ENCODE results near the gene KIF2C. TPM values are rescaled to one million over a fixed set of nuclear protein-coding genes. Genes with fewer than 3 reads are reported as not detected.
A peak's percentile ranks its signal among the peaks of the same experiment; 100 is the strongest.
"Not testable (repeated sequence)": the region's sequence is repeated elsewhere in the genome, so short reads cannot be mapped to it uniquely, and the experiment has no call there.

The KIF2C gene
- total and polyA plus RNA-seq, 9 of the 15 experiments (the other 6 are each of a cell fraction or from before 2014, with no cell fraction given) = 84.9 to 226 (median 169) TPM

GRCh38 chr1:44812822-44813543 is 73.3 kb downstream of the KIF2C start:
- Histone ChIP-seq H3K4me1 (replicated peaks in 1 of 2; ENCODE audit: control insufficient read depth in 2 of 2, insufficient read depth in 2 of 2, low read length in 2 of 2) (peaks cover 40 to 45% of the 10 kb centered on the region in 2 experiments), H4K20me1 (replicated peaks; ENCODE audit: control insufficient read depth, insufficient read depth, low read length) (no peaks in the 10 kb centered on the region), H3K4me2 (ENCODE audit: insufficient read depth, low read length) (no peak overlapping the region), H2AFZ (ENCODE audit: low read depth, low read length) (no peak overlapping the region), H3K27me3 (ENCODE audit: control insufficient read depth in 2 of 2, insufficient read depth in 2 of 2, low read length in 2 of 2) (no peaks in the 10 kb centered on the region), H3K9ac (ENCODE audit: insufficient read depth in 1 of 2, low read depth in 2 of 2, low read length in 2 of 2) (peak overlapping the region in 1 of 2 experiments; percentile 64; a peak in 2 of 4 replicates), H3K4me3 (no peak overlapping the region), H3K9me1 (ENCODE audit: control insufficient read depth, insufficient read depth, low read length) (peaks cover 6% of the 10 kb centered on the region), H3K36me3 (ENCODE audit: control insufficient read depth, insufficient read depth, low read length) (no peaks in the 10 kb centered on the region), H3K79me2 (ENCODE audit: control insufficient read depth, insufficient read depth, low read length) (peaks cover 13% of the 10 kb centered on the region; the same call in 1 of the 3 replicates), H3K27ac (ENCODE audit: extremely low read depth, low read depth, low read length) (no peak overlapping the region), H3K9me3 (replicated peaks; ENCODE audit: control insufficient read depth, insufficient read depth, low read depth, low read length) (no peaks in the 10 kb centered on the region; the same call in 1 of the 2 replicates)
- TF ChIP-seq ZBTB33 (CRISPR knock-in tag; IDR thresholded peaks at IDR 0.05) (peak; percentile 86), MCM3 (IDR thresholded peaks at IDR 0.05) (no peak), HNRNPL (IDR thresholded peaks at IDR 0.05; ENCODE audit: low read depth, low read length) (peak; percentile 22; the same call in 1 of the 2 replicates), POLR2G (IDR thresholded peaks at IDR 0.05; ENCODE audit: low read depth, low read length) (peak; percentile 42; the same call in 1 of the 2 replicates), RBFOX2 (IDR thresholded peaks at IDR 0.05; ENCODE audit: low read depth, low read length) (peak; percentile 42)
- DNase-seq (ENCODE audit: extremely low read depth in 1 of 4, low spot score in 3 of 4) = no peak
- ATAC-seq = no peak
- ChIA-PET CTCF (ENCODE audit: low intra/inter-chr PET ratio) (no interaction called here), POLR2A (interaction anchor here (0.6 to 16.9 kb wide), 8 partner anchors 6 to 91 kb away, joined by 3 to 594 read pairs (median 4); partner anchors contain the start of gene RPS8)
- in situ Hi-C loops (cut with MboI) = no loop called here
- BruUV-seq (replicated peaks) = no TSS peak
- FAIRE-seq = no peak
- WGBS (ENCODE audit: insufficient coverage, low coverage, missing lambda C conversion rate) = 90% methylated on average over 42 of the region's 48 CpGs
- intact Hi-C loops (cut with micrococcal nuclease) = no loop called here

- H3K9me1 ChIP-seq (ENCODE audit: control insufficient read depth, insufficient read depth, low read length); H3K79me2 ChIP-seq (ENCODE audit: control insufficient read depth, insufficient read depth, low read length); H3K9ac ChIP-seq (ENCODE audit: insufficient read depth in 1 of 2, low read depth in 2 of 2, low read length in 2 of 2); H2AFZ ChIP-seq (ENCODE audit: low read depth, low read length); H3K9me3 ChIP-seq (replicated peaks; ENCODE audit: control insufficient read depth, insufficient read depth, low read depth, low read length); H3K27ac ChIP-seq (ENCODE audit: extremely low read depth, low read depth, low read length); in situ Hi-C loops (cut with MboI); H4K20me1 ChIP-seq (replicated peaks; ENCODE audit: control insufficient read depth, insufficient read depth, low read length); H3K36me3 ChIP-seq (ENCODE audit: control insufficient read depth, insufficient read depth, low read length); BruUV-seq (replicated peaks); FAIRE-seq; ATAC-seq; H3K4me3 ChIP-seq; H3K4me2 ChIP-seq (ENCODE audit: insufficient read depth, low read length); DNase-seq (ENCODE audit: extremely low read depth in 1 of 4, low spot score in 3 of 4); H3K27me3 ChIP-seq (ENCODE audit: control insufficient read depth in 2 of 2, insufficient read depth in 2 of 2, low read length in 2 of 2): not testable (repeated sequence)
- ChIA-PET POLR2A (interaction anchor here (0.9 to 9.2 kb wide), 3 partner anchors 12 to 528 kb away, joined by 3 to 594 read pairs (median 4); partner anchors contain the start of genes BTBD19, DYNLT4, PLK3 and RNU5D-1), CTCF (ENCODE audit: low intra/inter-chr PET ratio) (interaction anchor here (0.6 kb wide), 1 partner anchor 16 kb away, joined by 3 read pairs; the partner anchor contains the start of gene PLK3)
- 73% methylated on average over 9 of the region's 9 CpGs for WGBS (ENCODE audit: insufficient coverage, low coverage, missing lambda C conversion rate)
- peaks cover 21 to 33% of the 10 kb centered on the region in 2 experiments for H3K4me1 ChIP-seq (replicated peaks in 1 of 2; ENCODE audit: control insufficient read depth in 2 of 2, insufficient read depth in 2 of 2, low read length in 2 of 2)
- intact Hi-C loops (cut with micrococcal nuclease) = loop anchor here (5.0 kb wide), 1 partner anchor 39 kb away; the partner anchor contains the start of gene RPS8
Measured at GRCh38 chr1:44815926-44816325, 76.3 kb downstream of the KIF2C start.

All from K562 (cell line).